Fibroblast of lung (primary cell): ENCODE measurements around the gene AFAP1. TPM values are rescaled to one million over a fixed set of nuclear protein-coding genes. Genes with fewer than 3 reads are reported as not detected.

Experiments used
- DNase-seq, 2 donors: peaks; one replicate each; pipeline versions ENCODE4 v3.0.0 to v3.0.0-alpha.2; 2010; ENCODE audit warnings: low read depth in 2 of 2
- H2AFZ ChIP-seq: 2 replicates; pipeline ENCODE4 v1.5.1; 2012; ENCODE audit warnings: low read length, control low read depth, inconsistent platforms
- H3K27ac ChIP-seq: 2 replicates; pipeline ENCODE4 v1.5.1; 2011; ENCODE audit warnings: low read length, control low read depth; ENCODE audit not compliant: insufficient read depth
- H3K27me3 ChIP-seq: 2 replicates; pipeline ENCODE4 v1.5.1; 2011; ENCODE audit warnings: mild to moderate bottlenecking, low read length; ENCODE audit not compliant: control insufficient read depth, insufficient read depth
- H3K36me3 ChIP-seq: 2 replicates; pipeline ENCODE4 v1.5.1; 2011; ENCODE audit warnings: low read length; ENCODE audit not compliant: control insufficient read depth, insufficient read depth
- H3K4me1 ChIP-seq: 2 replicates; pipeline ENCODE4 v1.5.1; 2011; ENCODE audit warnings: low read length; ENCODE audit not compliant: control insufficient read depth, insufficient read depth; ENCODE audit errors: extremely low read depth
- H3K4me2 ChIP-seq: 2 replicates; pipeline ENCODE4 v1.5.1; 2011; ENCODE audit warnings: low read length, control low read depth; ENCODE audit not compliant: insufficient read depth; ENCODE audit errors: extremely low read depth
- H3K4me3 ChIP-seq, 4 experiments: fragments of 200-600 bp in 1 of 4; sonication (generic) in 1 of 4; replicated peaks in 1 of 4; 2 replicates each; pipeline ENCODE4 v1.5.1; 2011 to 2016; ENCODE audit warnings: low read length in 4 of 4, low read depth in 3 of 4, mild to moderate bottlenecking in 3 of 4, control low read depth in 2 of 4, inconsistent platforms in 1 of 4, mixed read lengths in 1 of 4; ENCODE audit not compliant: insufficient read depth in 1 of 4; ENCODE audit errors: control extremely low read depth in 1 of 4
- H3K79me2 ChIP-seq: 2 replicates; pipeline ENCODE4 v1.5.1; 2012; ENCODE audit warnings: mild to moderate bottlenecking, low read length, inconsistent platforms; ENCODE audit not compliant: control insufficient read depth, insufficient read depth
- H3K9ac ChIP-seq: 2 replicates; pipeline ENCODE4 v1.5.1; 2011; ENCODE audit warnings: mild to moderate bottlenecking, low read length, control low read depth; ENCODE audit not compliant: insufficient read depth
- H3K9me3 ChIP-seq: 2 replicates; pipeline ENCODE4 v1.5.1; 2012; ENCODE audit warnings: low read depth, low read length; ENCODE audit not compliant: control insufficient read depth, insufficient read depth
- H4K20me1 ChIP-seq: 2 replicates; pipeline ENCODE4 v1.5.1; 2011; ENCODE audit warnings: low read length; ENCODE audit not compliant: control insufficient read depth, insufficient read depth; ENCODE audit errors: extremely low read depth
- CTCF ChIP-seq, 2 donors: IDR thresholded peaks in 1 of 2; conservative IDR thresholded peaks in 1 of 2; 1 replicate in 1 of 2; 2 replicates in 1 of 2; pipeline ENCODE4 v1.5.1; 2011 to 2012; ENCODE audit warnings: low read length in 2 of 2, control low read depth in 1 of 2, inconsistent platforms in 1 of 2, low read depth in 1 of 2, mild to moderate bottlenecking in 1 of 2
- EZH2 ChIP-seq: IDR thresholded peaks from 2 replicates; pipeline ENCODE4 v1.5.1; 2012; ENCODE audit warnings: low read length, control low read depth, mild to moderate bottlenecking; ENCODE audit errors: missing control alignments
- polyA plus RNA-seq, 2 donors: library from polyadenylated mRNA; depleted of rRNA in 1 of 2; stranded (reverse) in 1 of 2; unstranded in 1 of 2; fragments of >200 nt; gene quantifications; 2 replicates each; pipeline ENCODE4 v1.2.1, GENCODE V29; 2011 to 2012; ENCODE audit warnings: missing spikeins in 1 of 2
- total RNA-seq: library from RNA; depleted of rRNA; stranded (reverse); fragments of >200 nt; gene quantifications from 2 replicates; pipeline ENCODE4 v1.2.1, GENCODE V29; 2014

AFAP1 gene
- total and polyA plus RNA-seq, 2 donors (not counting 1 experiment from before 2014, with no cell fraction given), result 21.8 to 30.1 TPM

- H3K79me2 ChIP-seq, result peaks cover 2% of the 10 kb centered on the region
- H3K9me3 ChIP-seq, result no peaks in the 10 kb centered on the region
- DNase-seq, result no peak
- H3K36me3 ChIP-seq, result peaks cover 50% of the 10 kb centered on the region
- peaks cover 12% of the 10 kb centered on the region for H3K4me1 ChIP-seq
- H3K4me2 ChIP-seq, result no peak overlapping the region
- H3K4me3 ChIP-seq, result no peak overlapping the region
- TF ChIP-seq EZH2 (no peak), CTCF (conservative IDR thresholded peaks at IDR 0.05 in 1 of 2, IDR thresholded peaks at IDR 0.05 in 1 of 2; ENCODE audit: low read depth in 1 of 2, low read length in 2 of 2) (no peak)
- peak overlapping the region; percentile 38 for H3K27ac ChIP-seq
- H3K27me3 ChIP-seq, result no peaks in the 10 kb centered on the region
- no peak overlapping the region for H2AFZ ChIP-seq
- H4K20me1 ChIP-seq, result no peaks in the 10 kb centered on the region
- H3K9ac ChIP-seq, result peak overlapping the region; percentile 37
Measured at GRCh38 chr4:7773401-7774180, 166.1 kb downstream of the AFAP1 start.

GRCh38 chr4:7772711-7773385 lies 166.8 kb downstream of the AFAP1 start:
- H3K36me3 ChIP-seq, result peaks cover 47% of the 10 kb centered on the region
- H3K9ac ChIP-seq, result peak overlapping the region; percentile 37
- peak overlapping the region; percentile 26 for H2AFZ ChIP-seq
- peak overlapping the region; percentile 59 for H3K4me2 ChIP-seq
- peak overlapping the region; percentile 38 for H3K27ac ChIP-seq
- peaks cover 2% of the 10 kb centered on the region for H3K79me2 ChIP-seq
- H3K4me1 ChIP-seq, result peaks cover 8% of the 10 kb centered on the region
- H3K9me3 ChIP-seq, result no peaks in the 10 kb centered on the region
- H3K4me3 ChIP-seq, result no peak overlapping the region
- TF ChIP-seq EZH2 (no peak), CTCF (conservative IDR thresholded peaks at IDR 0.05 in 1 of 2, IDR thresholded peaks at IDR 0.05 in 1 of 2; ENCODE audit: low read depth in 1 of 2, low read length in 2 of 2) (no peak)
- DNase-seq, result peak in 1 of 2 donors; percentile 32
- no peaks in the 10 kb centered on the region for H4K20me1 ChIP-seq
- no peaks in the 10 kb centered on the region for H3K27me3 ChIP-seq
